PC-3 (cell line): ENCODE measurements around the gene STXBP6. TPM values are rescaled to one million over a fixed set of nuclear protein-coding genes. Genes with fewer than 3 reads are reported as not detected.

Experiments used
- ATAC-seq: fragments of 200-7000 bp; cut with Tn5 transposase; 2 replicates; pipeline ENCODE4 v1.9.1; 2020; ENCODE audit warnings: mild to moderate bottlenecking, moderate library complexity
- BruUV-seq: library from RNA; stranded (reverse); fragments of 400-500 nt; replicated peaks from 2 replicates; lab custom pipeline; 2021; lab: Mats Ljungman, UMichigan
- CTCF ChIA-PET: fragments of 300-600 bp; sonication (Branson Sonifier 250); formaldehyde crosslinking; loops from one replicate; lab custom pipeline; 2022; ENCODE audit warnings: antibody characterized with exemption; lab: Charles Lee
- POLR2A ChIA-PET: fragments of 300-600 bp; sonication (Branson Sonifier 250); formaldehyde crosslinking; loops from one replicate; lab custom pipeline; 2022; ENCODE audit warnings: antibody characterized with exemption; ENCODE audit not compliant: unreplicated experiment; lab: Charles Lee
- DNase-seq: peaks from one replicate; pipeline ENCODE4 v3.0.0-alpha.2; 2015
- H2AFZ ChIP-seq: fragments of 300-600 bp; sonication (generic); 2 replicates; pipeline ENCODE4 v1.6.0; 2016; ENCODE audit warnings: antibody characterized with exemption, low read length
- H3F3A ChIP-seq: fragments of 300-600 bp; sonication (generic); one replicate; pipeline ENCODE4 v1.6.0; 2017; ENCODE audit warnings: antibody characterized with exemption, low read length, control low read depth, mild to moderate bottlenecking; ENCODE audit not compliant: unreplicated experiment
- H3K27ac ChIP-seq: fragments of 300-600 bp; sonication (generic); 2 replicates; pipeline ENCODE4 v1.5.1; 2016; ENCODE audit warnings: mild to moderate bottlenecking, low read length
- H3K27me3 ChIP-seq: fragments of 300-600 bp; sonication (generic); 2 replicates; pipeline ENCODE4 v1.6.1; 2016; ENCODE audit warnings: low read length, mixed read lengths
- H3K36me3 ChIP-seq: fragments of 300-600 bp; sonication (generic); 2 replicates; pipeline ENCODE4 v1.6.1; 2016; ENCODE audit warnings: low read depth, mixed run types, low read length, mixed read lengths
- H3K4me1 ChIP-seq: fragments of 300-600 bp; sonication (generic); 2 replicates; pipeline ENCODE4 v1.5.1; 2016; ENCODE audit warnings: low read length; ENCODE audit not compliant: insufficient read depth
- H3K4me2 ChIP-seq: fragments of 300-600 bp; sonication (generic); 2 replicates; pipeline ENCODE4 v1.6.0; 2016; ENCODE audit warnings: low read length
- H3K4me3 ChIP-seq: fragments of 300-600 bp; sonication (generic); 2 replicates; pipeline ENCODE4 v1.5.1; 2016; ENCODE audit warnings: mild to moderate bottlenecking, low read length, mixed read lengths
- H3K79me2 ChIP-seq: fragments of 300-600 bp; sonication (generic); 2 replicates; pipeline ENCODE4 v1.6.1; 2017; ENCODE audit warnings: low read length, mixed read lengths
- H3K9ac ChIP-seq: fragments of 300-600 bp; sonication (generic); 2 replicates; pipeline ENCODE4 v1.6.0; 2016; ENCODE audit warnings: mild to moderate bottlenecking, low read length
- H3K9me2 ChIP-seq: fragments of 300-600 bp; sonication (generic); replicated peaks from 2 replicates; pipeline ENCODE4 v1.6.1; 2016; ENCODE audit warnings: mixed run types, low read length, mixed read lengths
- H3K9me3 ChIP-seq: fragments of 300-600 bp; sonication (generic); 2 replicates; pipeline ENCODE4 v1.6.1; 2016; ENCODE audit warnings: low read length, mixed read lengths
- H4K20me1 ChIP-seq: fragments of 300-600 bp; sonication (generic); 2 replicates; pipeline ENCODE4 v1.6.1; 2016; ENCODE audit warnings: low read length, mixed read lengths
- EZH2 ChIP-seq: fragments of 300-600 bp; sonication (generic); IDR thresholded peaks from one replicate; pipeline ENCODE4 v1.6.1; 2017; ENCODE audit warnings: antibody characterized with exemption, mild to moderate bottlenecking, low read length; ENCODE audit not compliant: unreplicated experiment
- EZH2phosphoT487 ChIP-seq: fragments of 300-600 bp; sonication (generic); IDR thresholded peaks from 2 replicates; pipeline ENCODE4 v1.6.1; 2018; ENCODE audit warnings: mild to moderate bottlenecking, antibody characterized with exemption, low read length, borderline replicate concordance
- intact Hi-C: fragments of 100-400 bp; cut with micrococcal nuclease; formaldehyde crosslinking; loops from 2 replicates; pipeline ENCODE4 v1.9.0; 2023
- total RNA-seq: library from RNA; depleted of rRNA; stranded (reverse); fragments of >200 nt; gene quantifications from 2 replicates; pipeline ENCODE4 v1.2.3, GENCODE V29; 2014
- TF ChIP-seq, protein P1 (sequence below): fragments of 300-600 bp; sonication (generic); conservative IDR thresholded peaks from 2 replicates; pipeline ENCODE4 v1.5.1; 2017; ENCODE audit warnings: antibody characterized with exemption, low read depth, mild to moderate bottlenecking, low read length

STXBP6 gene
- total RNA-seq, 1 experiment from 2014 or later, result 0.40 TPM

DNA sequence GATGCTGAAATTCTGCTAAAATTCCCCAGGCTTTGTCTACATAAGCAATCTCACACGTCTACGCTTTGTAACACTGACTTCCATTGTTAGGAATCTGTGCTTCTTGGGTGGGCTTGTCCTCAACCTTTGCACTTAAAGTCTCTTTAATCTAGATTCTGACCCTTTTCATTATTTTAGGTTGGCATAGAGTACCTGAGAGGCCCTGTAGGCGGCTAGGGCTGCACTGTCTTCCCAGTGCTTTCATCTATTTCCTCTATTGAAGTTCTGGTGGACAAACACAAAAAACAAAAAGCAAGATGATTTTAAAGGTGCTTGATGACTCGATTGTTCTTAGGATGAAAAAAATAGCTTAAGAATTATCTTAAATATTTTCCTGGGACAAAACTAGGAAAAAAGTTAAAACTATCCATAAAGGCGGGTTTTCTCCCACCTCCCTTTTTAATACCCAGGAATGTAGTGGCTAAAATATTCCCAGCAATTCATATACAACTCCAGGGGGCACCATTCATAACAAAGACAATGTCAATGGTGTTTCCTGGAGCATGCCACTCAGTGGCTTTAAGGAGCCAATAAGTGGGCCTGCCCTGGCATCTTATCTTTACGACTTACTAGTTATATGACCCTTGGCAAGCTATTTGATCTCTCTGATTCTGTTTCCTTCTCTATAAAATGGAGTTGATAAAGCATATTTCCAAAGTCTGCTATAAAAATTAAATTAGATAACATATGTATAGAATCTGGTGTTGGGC is 197.5 kb downstream of the STXBP6 start:
- Histone ChIP-seq H3K4me2 (no peak overlapping the region), H3F3A (no peaks in the 10 kb centered on the region), H3K4me3 (no peak overlapping the region), H3K27me3 (peaks cover 11% of the 10 kb centered on the region; the same call in 1 of the 2 replicates), H3K79me2 (no peaks in the 10 kb centered on the region), H3K9me3 (no peaks in the 10 kb centered on the region), H3K4me1 (no peaks in the 10 kb centered on the region), H3K36me3 (no peaks in the 10 kb centered on the region), H3K9me2 (no peaks in the 10 kb centered on the region), H4K20me1 (no peaks in the 10 kb centered on the region), H3K27ac (no peak overlapping the region), H3K9ac (no peak overlapping the region), H2AFZ (no peak overlapping the region)
- no TSS peak for BruUV-seq
- POLR2A ChIA-PET, result no interaction called here
- no peak for ATAC-seq
- intact Hi-C loops, result no loop called here
- TF ChIP-seq EZH2, result no peak
- TF ChIP-seq, protein P1, sequence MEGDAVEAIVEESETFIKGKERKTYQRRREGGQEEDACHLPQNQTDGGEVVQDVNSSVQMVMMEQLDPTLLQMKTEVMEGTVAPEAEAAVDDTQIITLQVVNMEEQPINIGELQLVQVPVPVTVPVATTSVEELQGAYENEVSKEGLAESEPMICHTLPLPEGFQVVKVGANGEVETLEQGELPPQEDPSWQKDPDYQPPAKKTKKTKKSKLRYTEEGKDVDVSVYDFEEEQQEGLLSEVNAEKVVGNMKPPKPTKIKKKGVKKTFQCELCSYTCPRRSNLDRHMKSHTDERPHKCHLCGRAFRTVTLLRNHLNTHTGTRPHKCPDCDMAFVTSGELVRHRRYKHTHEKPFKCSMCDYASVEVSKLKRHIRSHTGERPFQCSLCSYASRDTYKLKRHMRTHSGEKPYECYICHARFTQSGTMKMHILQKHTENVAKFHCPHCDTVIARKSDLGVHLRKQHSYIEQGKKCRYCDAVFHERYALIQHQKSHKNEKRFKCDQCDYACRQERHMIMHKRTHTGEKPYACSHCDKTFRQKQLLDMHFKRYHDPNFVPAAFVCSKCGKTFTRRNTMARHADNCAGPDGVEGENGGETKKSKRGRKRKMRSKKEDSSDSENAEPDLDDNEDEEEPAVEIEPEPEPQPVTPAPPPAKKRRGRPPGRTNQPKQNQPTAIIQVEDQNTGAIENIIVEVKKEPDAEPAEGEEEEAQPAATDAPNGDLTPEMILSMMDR, result no peak
- TF ChIP-seq EZH2phosphoT487, result no peak
- CTCF ChIA-PET, result no interaction called here
- no peak for DNase-seq

DNA sequence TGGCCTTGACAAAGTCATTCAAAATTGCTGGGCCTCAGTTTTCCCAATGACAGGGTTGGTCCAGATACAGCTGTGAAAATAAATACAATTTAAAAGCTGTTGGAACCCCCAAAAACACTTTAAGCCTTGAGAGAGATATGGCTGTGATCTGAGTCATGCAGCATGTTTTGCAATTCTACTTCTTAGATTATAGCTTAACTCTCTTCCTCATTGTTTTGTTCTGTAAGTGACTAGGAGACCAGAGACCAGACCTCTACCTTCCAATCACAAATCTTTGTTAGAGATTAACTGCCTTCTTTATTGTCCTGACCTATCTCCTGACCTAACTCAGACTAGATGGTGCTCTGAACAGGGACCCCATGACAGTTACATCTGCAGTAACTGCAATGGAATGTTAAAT is 198.1 kb downstream of the STXBP6 start:
- no peak overlapping the region for H3K4me2 ChIP-seq
- no TSS peak for BruUV-seq
- no peak overlapping the region for H3K4me3 ChIP-seq
- H4K20me1 ChIP-seq, result no peaks in the 10 kb centered on the region
- DNase-seq, result no peak
- no peak for ATAC-seq
- H2AFZ ChIP-seq, result no peak overlapping the region
- ChIA-PET CTCF (no interaction called here), POLR2A (no interaction called here)
- no peak overlapping the region for H3K9ac ChIP-seq
- no peaks in the 10 kb centered on the region for H3K9me2 ChIP-seq
- H3F3A ChIP-seq, result no peaks in the 10 kb centered on the region
- H3K9me3 ChIP-seq, result no peaks in the 10 kb centered on the region
- intact Hi-C loops, result no loop called here
- peaks cover 11% of the 10 kb centered on the region; the same call in 1 of the 2 replicates for H3K27me3 ChIP-seq
- no peak for TF ChIP-seq EZH2
- no peak for TF ChIP-seq EZH2phosphoT487
- H3K36me3 ChIP-seq, result no peaks in the 10 kb centered on the region
- no peak overlapping the region for H3K27ac ChIP-seq
- no peaks in the 10 kb centered on the region for H3K4me1 ChIP-seq
- no peaks in the 10 kb centered on the region for H3K79me2 ChIP-seq

DNA sequence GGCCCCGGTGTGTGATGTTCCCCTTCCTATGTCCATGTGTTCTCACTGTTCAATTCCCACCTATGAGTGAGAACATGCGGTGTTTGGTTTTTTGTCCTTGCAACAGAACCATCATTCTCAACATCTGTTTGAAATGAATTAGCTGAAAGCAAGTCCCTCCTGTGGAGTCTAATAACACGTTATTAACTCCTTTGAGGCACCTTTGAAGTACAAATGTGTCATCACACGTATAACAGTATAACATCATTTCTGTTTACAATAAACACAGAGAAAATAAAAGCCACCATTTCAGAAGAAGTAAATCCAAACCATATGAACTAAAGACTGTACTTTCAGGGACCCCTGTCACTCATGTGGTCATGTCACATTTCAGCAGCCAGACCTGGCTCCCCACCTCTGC is 198.5 kb downstream of the STXBP6 start:
- Histone ChIP-seq H3K27ac (no peak overlapping the region), H4K20me1 (no peaks in the 10 kb centered on the region), H3K9me3 (no peaks in the 10 kb centered on the region), H2AFZ (no peak overlapping the region), H3K4me1 (no peaks in the 10 kb centered on the region), H3F3A (no peaks in the 10 kb centered on the region), H3K9me2 (no peaks in the 10 kb centered on the region), H3K9ac (no peak overlapping the region), H3K36me3 (no peaks in the 10 kb centered on the region), H3K4me2 (no peak overlapping the region), H3K79me2 (no peaks in the 10 kb centered on the region), H3K27me3 (peaks cover 8% of the 10 kb centered on the region; the same call in 1 of the 2 replicates), H3K4me3 (no peak overlapping the region)
- CTCF ChIA-PET, result no interaction called here
- no TSS peak for BruUV-seq
- TF ChIP-seq EZH2 (no peak), EZH2phosphoT487 (no peak)
- TF ChIP-seq, protein P1, result no peak
- intact Hi-C loops, result no loop called here
- DNase-seq (no peak), ATAC-seq (no peak)
- POLR2A ChIA-PET, result no interaction called here
